Right atrium auricular region (tissue), 2 donors: ENCODE measurements around the gene RCC2. TPM values are rescaled to one million over a fixed set of nuclear protein-coding genes. Genes with fewer than 3 reads are reported as not detected.

Experiments
- DNase-seq: peaks from one replicate; pipeline ENCODE4 v3.0.0-alpha.2; 2019; ENCODE audit warnings: low spot score
- H3K27ac ChIP-seq, 2 donors: fragments of 200-600 bp; sonication (generic); 1 replicate in 1 of 2; 2 replicates in 1 of 2; pipeline ENCODE4 v1.5.1; 2016 to 2019
- H3K27me3 ChIP-seq, 2 donors: fragments of 200-600 bp; sonication (generic); one replicate each; pipeline versions ENCODE4 v1.5.1 to v1.6.0; 2017 to 2019
- H3K36me3 ChIP-seq: fragments of 200-600 bp; sonication (generic); one replicate; pipeline ENCODE4 v1.5.1; 2016
- H3K4me1 ChIP-seq, 2 donors: fragments of 200-600 bp; sonication (generic); one replicate each; pipeline versions ENCODE4 v1.5.1 to v1.6.0; 2017 to 2019
- H3K4me3 ChIP-seq, 2 donors: fragments of 200-600 bp; sonication (generic); 1 replicate in 1 of 2; 2 replicates in 1 of 2; pipeline ENCODE4 v1.5.1; 2017 to 2019; ENCODE audit warnings: mild to moderate bottlenecking in 1 of 2, moderate library complexity in 1 of 2
- H3K9me3 ChIP-seq, 2 donors: fragments of 200-600 bp; sonication (generic); one replicate each; pipeline ENCODE4 v1.5.1; 2019
- total RNA-seq, 2 donors: library from RNA; depleted of rRNA; stranded (reverse); fragments of >200 nt; gene quantifications; one replicate each; pipeline ENCODE4 v1.1.0, GENCODE V29; 2016
- TF ChIP-seq, protein P1 (sequence below), 2 donors: fragments of 200-600 bp; sonication (generic); IDR thresholded peaks; one replicate each; pipeline ENCODE4 v1.5.1; 2019; ENCODE audit warnings: antibody characterized with exemption in 2 of 2

Gene RCC2
- total RNA-seq, 2 donors from 2014 or later, result 9.1 to 11.2 TPM

DNA sequence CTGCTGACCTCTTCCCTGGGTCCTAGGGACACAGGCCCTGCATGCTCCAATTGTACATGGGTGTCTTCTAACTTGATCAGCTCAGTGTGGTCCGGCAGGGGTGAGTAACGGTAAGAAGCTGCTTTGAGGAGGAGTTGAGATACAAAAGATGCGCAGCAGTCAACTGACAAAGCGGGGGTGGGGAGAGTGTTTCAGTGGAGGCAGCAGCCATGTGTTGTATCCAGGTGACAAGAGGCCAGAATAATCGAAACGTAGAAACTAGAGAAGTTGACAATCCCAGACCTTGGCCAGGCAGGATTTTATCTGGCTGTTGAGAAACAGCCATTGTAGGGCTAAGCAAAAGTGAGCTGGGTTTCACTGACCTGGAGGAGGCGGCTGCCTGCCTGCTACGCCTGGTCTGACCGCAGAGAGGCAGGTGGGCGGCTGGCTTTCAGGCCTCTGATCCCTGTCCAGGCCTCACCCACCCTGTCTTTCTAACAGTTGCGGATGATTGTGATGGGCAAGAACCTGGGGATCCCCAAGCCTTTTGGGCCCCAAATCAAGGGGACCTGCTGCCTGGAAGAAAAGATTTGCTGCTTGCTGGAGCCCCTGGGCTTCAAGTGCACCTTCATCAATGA is 38.6 kb downstream of the RCC2 start:
- H3K36me3 ChIP-seq, result no peaks in the 10 kb centered on the region
- no peaks in the 10 kb centered on the region for H3K27me3 ChIP-seq
- DNase-seq, result no peak
- TF ChIP-seq, protein P1, sequence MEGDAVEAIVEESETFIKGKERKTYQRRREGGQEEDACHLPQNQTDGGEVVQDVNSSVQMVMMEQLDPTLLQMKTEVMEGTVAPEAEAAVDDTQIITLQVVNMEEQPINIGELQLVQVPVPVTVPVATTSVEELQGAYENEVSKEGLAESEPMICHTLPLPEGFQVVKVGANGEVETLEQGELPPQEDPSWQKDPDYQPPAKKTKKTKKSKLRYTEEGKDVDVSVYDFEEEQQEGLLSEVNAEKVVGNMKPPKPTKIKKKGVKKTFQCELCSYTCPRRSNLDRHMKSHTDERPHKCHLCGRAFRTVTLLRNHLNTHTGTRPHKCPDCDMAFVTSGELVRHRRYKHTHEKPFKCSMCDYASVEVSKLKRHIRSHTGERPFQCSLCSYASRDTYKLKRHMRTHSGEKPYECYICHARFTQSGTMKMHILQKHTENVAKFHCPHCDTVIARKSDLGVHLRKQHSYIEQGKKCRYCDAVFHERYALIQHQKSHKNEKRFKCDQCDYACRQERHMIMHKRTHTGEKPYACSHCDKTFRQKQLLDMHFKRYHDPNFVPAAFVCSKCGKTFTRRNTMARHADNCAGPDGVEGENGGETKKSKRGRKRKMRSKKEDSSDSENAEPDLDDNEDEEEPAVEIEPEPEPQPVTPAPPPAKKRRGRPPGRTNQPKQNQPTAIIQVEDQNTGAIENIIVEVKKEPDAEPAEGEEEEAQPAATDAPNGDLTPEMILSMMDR (IDR thresholded peaks at IDR 0.05), result no peak
- H3K4me3 ChIP-seq, result no peak overlapping the region
- no peaks in the 10 kb centered on the region for H3K9me3 ChIP-seq
- no peaks in the 10 kb centered on the region for H3K4me1 ChIP-seq
- H3K27ac ChIP-seq, result no peak overlapping the region

DNA sequence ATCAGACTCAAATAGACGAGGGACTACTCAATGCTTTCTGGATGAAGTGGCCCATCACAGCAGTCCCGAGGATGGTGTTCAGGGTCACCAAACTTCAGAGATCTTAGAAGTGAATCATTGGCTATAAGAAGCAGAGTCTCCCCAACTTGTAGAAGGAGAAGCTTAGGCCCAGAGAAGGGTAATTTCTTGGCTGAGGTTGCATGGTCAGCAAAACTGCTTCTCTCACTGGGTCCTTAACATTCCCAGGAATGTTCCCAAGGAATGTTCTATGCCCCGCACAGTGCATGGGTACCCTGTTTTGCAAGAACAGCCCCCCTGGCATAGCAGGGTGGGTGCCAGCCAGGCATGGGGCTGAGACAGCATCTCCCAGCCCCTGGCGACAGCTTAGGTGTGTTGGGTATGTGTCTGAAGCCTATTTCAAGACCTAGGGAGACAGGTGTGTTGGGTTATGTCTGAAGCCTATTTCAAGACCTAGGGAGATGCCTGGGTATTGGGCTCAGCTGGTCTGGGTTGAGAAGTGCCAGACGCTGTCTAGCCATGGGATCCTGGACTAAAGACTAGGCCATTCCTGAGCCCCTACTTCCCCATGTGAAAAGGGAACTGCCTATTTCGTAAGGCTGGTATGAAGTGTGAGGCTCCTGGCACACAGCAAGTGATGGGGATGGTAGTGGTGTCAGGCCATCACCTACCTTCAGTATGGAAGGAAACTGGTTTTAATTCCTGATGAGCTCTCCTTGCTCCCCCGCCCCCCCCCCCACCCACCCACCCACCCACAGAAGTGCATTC is 41.4 kb downstream of the RCC2 start:
- Histone ChIP-seq H3K27ac (no peak overlapping the region), H3K27me3 (no peaks in the 10 kb centered on the region), H3K4me1 (no peaks in the 10 kb centered on the region), H3K36me3 (no peaks in the 10 kb centered on the region), H3K9me3 (no peaks in the 10 kb centered on the region), H3K4me3 (no peak overlapping the region)
- no peak for DNase-seq
- TF ChIP-seq, protein P1 (IDR thresholded peaks at IDR 0.05), result no peak

DNA sequence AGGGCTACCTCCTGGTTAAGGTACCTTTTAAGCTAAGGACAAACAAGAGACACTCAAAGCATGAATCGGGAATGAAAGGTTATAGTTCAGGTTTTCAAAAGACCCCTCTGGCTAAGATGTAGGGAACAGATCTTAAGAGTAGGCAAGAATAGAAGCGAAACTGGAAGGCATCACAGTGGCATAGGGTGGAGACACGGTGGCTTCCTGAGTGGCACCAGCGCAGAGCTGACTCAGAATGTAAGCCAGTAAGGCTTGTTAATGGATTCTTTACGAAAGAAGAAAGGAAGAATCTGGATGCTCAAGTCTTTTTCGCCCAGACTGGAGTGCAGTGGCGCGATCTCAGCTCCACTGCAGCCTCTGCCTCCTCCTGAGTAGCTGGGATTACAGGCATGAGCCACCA is 46.2 kb downstream of the RCC2 start:
- no peaks in the 10 kb centered on the region for H3K36me3 ChIP-seq
- no peak for DNase-seq
- H3K4me1 ChIP-seq, result no peaks in the 10 kb centered on the region
- no peaks in the 10 kb centered on the region for H3K27me3 ChIP-seq
- no peak overlapping the region for H3K4me3 ChIP-seq
- H3K27ac ChIP-seq, result no peak overlapping the region
- TF ChIP-seq, protein P1 (IDR thresholded peaks at IDR 0.05), result no peak
- H3K9me3 ChIP-seq, result no peaks in the 10 kb centered on the region

DNA sequence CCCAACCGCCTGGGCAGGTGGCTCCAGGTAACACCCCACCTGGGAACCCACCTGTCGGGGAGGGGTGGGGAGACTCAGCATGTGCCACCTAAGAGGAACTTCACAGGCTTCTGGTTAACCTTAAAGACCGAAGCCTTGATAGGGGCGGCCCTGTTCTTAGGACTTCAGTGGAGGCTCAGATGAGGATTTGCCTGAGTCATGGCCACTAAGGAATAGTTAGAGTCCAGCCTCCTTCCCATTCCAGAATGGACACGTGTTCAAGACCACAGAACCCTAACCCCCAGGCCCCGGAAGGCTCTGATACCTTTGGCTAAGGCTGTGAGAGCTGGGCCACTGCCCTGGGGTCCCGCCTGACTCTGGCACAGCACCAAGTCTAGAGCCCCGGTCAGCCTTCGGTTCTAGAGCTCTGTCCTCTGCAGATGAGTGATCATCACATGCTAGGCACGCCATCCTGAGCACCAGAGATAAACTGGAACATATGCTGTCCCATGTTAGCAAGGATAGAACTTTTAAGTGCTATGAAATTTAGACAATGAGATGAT is 47.2 kb downstream of the RCC2 start:
- TF ChIP-seq, protein P1 (IDR thresholded peaks at IDR 0.05), result no peak
- no peak overlapping the region for H3K4me3 ChIP-seq
- H3K27me3 ChIP-seq, result no peaks in the 10 kb centered on the region
- no peak overlapping the region for H3K27ac ChIP-seq
- no peaks in the 10 kb centered on the region for H3K36me3 ChIP-seq
- no peaks in the 10 kb centered on the region for H3K4me1 ChIP-seq
- no peak for DNase-seq
- no peaks in the 10 kb centered on the region for H3K9me3 ChIP-seq

- H3K36me3 ChIP-seq, result no peaks in the 10 kb centered on the region
- DNase-seq, result no peak
- no peak overlapping the region for H3K27ac ChIP-seq
- no peak overlapping the region for H3K4me3 ChIP-seq
- H3K4me1 ChIP-seq, result no peaks in the 10 kb centered on the region
- H3K9me3 ChIP-seq, result no peaks in the 10 kb centered on the region
- TF ChIP-seq, protein P1 (IDR thresholded peaks at IDR 0.05), result no peak
- H3K27me3 ChIP-seq, result no peaks in the 10 kb centered on the region
Observed at GRCh38 chr1:17381161-17381560, 58.3 kb downstream of the RCC2 start.
